K562 (cell line): ENCODE results near the gene MALRD1.

Experiments
- RBM22 ChIP-seq: fragments of 200-400 bp; formaldehyde crosslinking; IDR thresholded peaks from 2 replicates; pipeline ENCODE4 v1.6.1; 2018; ENCODE audit warnings: low read length, low read depth; ENCODE audit not compliant: poor library complexity, severe bottlenecking
- RREB1 ChIP-seq: fragments of 250-450 bp; sonication (Bioruptor Pico); IDR thresholded peaks from 2 replicates; pipeline ENCODE4 v1.4.0; 2020
- SMARCA5 ChIP-seq: fragments of 450-650 bp; IDR thresholded peaks from 2 replicates; pipeline ENCODE4 v1.6.1; 2016

GRCh38 chr10:19620811-19621210 is 572.2 kb downstream of the MALRD1 start:
- TF ChIP-seq SMARCA5 (no peak), RREB1 (no peak), RBM22 (no peak)
